Left lung (tissue), 10 donors: ENCODE data around the gene ADPRH. TPM values are rescaled to one million over a fixed set of nuclear protein-coding genes. Genes with fewer than 3 reads are reported as not detected.

Experiments used
- ATAC-seq: fragments of 200-7000 bp; cut with Tn5 transposase; one replicate; pipeline ENCODE4 v1.9.1; 2020; ENCODE audit warnings: moderate library complexity
- DNase-seq, 4 donors: peaks; one replicate each; pipeline ENCODE4 v3.0.0-alpha.2; 2013 to 2020
- H3K27ac ChIP-seq, 2 donors: fragments of 200-600 bp; sonication (generic) in 1 of 2; one replicate each; pipeline versions ENCODE4 v1.5.0 to v1.8.0; 2020 to 2021
- H3K27me3 ChIP-seq, 2 donors: fragments of 200-600 bp; sonication (generic) in 1 of 2; one replicate each; pipeline versions ENCODE4 v1.5.0 to v1.8.0; 2020 to 2021
- H3K36me3 ChIP-seq, 2 donors: fragments of 200-600 bp; sonication (generic) in 1 of 2; one replicate each; pipeline versions ENCODE4 v1.5.0 to v1.8.0; 2020 to 2021
- H3K4me1 ChIP-seq, 2 donors: fragments of 200-600 bp; one replicate each; pipeline ENCODE4 v1.8.0; 2021
- H3K4me3 ChIP-seq, 2 donors: fragments of 200-600 bp; sonication (generic) in 1 of 2; one replicate each; pipeline versions ENCODE4 v1.5.0 to v1.8.0; 2020 to 2021; ENCODE audit warnings: mild to moderate bottlenecking in 1 of 2
- H3K9me3 ChIP-seq, 2 donors: fragments of 200-600 bp; sonication (generic) in 1 of 2; one replicate each; pipeline versions ENCODE4 v1.5.0 to v1.8.0; 2020 to 2021
- CTCF ChIP-seq, 2 donors: fragments of 200-600 bp; sonication (generic) in 1 of 2; IDR thresholded peaks; one replicate each; pipeline versions ENCODE4 v1.5.0 to v1.8.0; 2021; ENCODE audit warnings: antibody characterized with exemption in 2 of 2
- intact Hi-C, 2 donors: fragments of 100-400 bp; cut with DNase I; formaldehyde crosslinking; loops; one replicate each; pipeline versions ENCODE4 v1.11.2 to v1.14.2; 2022
- polyA plus RNA-seq, 6 donors: library from polyadenylated mRNA; unstranded; fragments of 120-200 nt; gene quantifications; one replicate each; pipeline ENCODE4 v1.2.1, GENCODE V29; 2013; ENCODE audit not compliant: insufficient read length in 6 of 6
- total RNA-seq, 2 donors: library from RNA; stranded (reverse); fragmentation: NEBNext Ultra II Directional; extraction: Animal tissue kit (Norgen Biotek cat#: 25700); gene quantifications; one replicate each; pipeline ENCODE4 v1.2.1, GENCODE V29; 2021
- donor health status: DM: no; HTN: yes; CAD: no.
- donor health status: DM: no; HTN: no; CAD: no.

Gene ADPRH
- total and polyA plus RNA-seq, 8 donors: 9.5 to 24.0 (median 12.9) TPM

DNA sequence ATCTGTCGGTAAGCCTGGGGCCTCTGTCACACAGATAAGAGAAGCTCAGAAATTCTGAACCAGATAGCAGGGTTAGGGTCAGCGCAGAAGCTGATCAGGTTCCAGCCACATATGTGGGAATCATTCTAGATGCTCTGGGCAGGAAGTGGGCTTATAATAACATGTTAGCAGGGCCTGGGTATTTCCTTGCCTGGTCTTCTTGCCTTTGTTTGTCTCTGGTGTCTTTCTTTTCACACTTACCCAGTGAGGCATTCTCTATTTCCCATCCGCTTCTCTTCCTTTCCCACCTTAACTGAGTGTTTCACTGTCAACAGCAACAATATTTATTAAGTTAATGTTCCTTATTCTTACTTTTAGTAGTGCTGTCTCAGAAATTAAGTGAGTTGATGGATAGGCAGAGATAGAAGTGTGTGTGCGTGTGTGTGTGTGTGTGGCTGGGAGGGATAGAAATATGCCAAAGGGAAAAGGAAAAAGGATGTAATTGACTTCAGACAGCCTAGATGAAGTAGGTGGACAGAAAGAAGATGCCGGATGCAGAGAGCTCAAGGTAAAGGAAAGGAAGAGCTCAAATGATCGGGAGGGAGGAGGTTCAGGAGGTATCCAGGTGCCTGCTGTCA, 20.4 kb downstream of the ADPRH start:
- intact Hi-C loops: loop anchor here in 1 of 2 donors (10.0 kb wide), 1 partner anchor 75 kb away; the partner anchor contains the start of gene COX17
- peak overlapping the region in 1 of 2 donors; percentile 42 for H3K27ac ChIP-seq
- H3K9me3 ChIP-seq: no peaks in the 10 kb centered on the region
- no peak for TF ChIP-seq CTCF (IDR thresholded peaks at IDR 0.05)
- H3K4me1 ChIP-seq: peaks cover 17 to 33% of the 10 kb centered on the region in 2 donors
- no peaks in the 10 kb centered on the region for H3K36me3 ChIP-seq
- H3K27me3 ChIP-seq: no peaks in the 10 kb centered on the region
- ATAC-seq (no peak), DNase-seq (no peak)
- H3K4me3 ChIP-seq: no peak overlapping the region

DNA sequence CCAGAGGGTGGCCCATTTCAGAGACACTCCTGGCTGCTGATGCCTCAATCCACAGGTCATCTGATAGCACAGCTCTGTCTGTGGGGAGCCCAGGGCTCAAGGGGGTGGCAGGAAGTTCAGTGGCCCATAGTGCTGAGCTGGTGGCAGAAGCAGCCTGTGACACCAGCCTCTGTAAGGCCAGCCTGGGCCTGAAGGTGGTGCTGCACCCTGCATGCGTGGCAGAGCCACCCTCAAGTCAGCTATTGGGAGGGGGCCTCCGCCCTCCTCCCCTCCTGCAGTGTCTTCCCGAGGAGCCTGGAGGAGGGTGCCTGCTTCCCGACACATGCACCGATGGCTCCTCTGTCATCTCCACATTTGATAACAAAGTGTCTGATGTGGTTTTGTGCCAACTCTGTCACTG, 21.4 kb downstream of the ADPRH start:
- Histone ChIP-seq H3K27me3 (no peaks in the 10 kb centered on the region), H3K4me1 (peaks cover 17 to 32% of the 10 kb centered on the region in 2 donors), H3K9me3 (no peaks in the 10 kb centered on the region), H3K36me3 (no peaks in the 10 kb centered on the region), H3K27ac (peak overlapping the region in 1 of 2 donors; percentile 42), H3K4me3 (no peak overlapping the region)
- intact Hi-C loops: no loop called here
- ATAC-seq (peak; percentile 59), DNase-seq (peak in 1 of 4 donors; percentile 70)
- TF ChIP-seq CTCF (IDR thresholded peaks at IDR 0.05): peak; percentile 31 to 35

DNA sequence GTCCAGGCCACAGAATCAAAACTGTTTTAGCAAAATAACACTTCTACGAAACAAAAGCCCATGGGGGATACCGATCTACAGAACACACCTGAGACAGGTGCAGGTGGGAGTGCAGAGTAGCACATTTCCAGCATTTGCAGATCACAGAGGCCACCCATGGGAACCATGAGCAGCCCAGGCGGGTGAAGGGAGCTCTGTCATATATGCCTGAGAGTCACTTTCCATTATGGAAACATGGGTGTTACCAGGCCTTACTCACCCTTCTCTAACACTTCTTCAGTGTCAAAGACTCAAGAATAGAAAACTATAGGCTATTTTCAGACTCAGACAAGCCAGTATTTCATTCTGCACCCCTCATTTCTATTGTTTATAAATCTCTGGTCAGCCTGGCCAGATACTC, 21.9 kb downstream of the ADPRH start:
- no peak overlapping the region for H3K4me3 ChIP-seq
- H3K9me3 ChIP-seq: no peaks in the 10 kb centered on the region
- no peaks in the 10 kb centered on the region for H3K36me3 ChIP-seq
- no peak for TF ChIP-seq CTCF (IDR thresholded peaks at IDR 0.05)
- DNase-seq (no peak), ATAC-seq (no peak)
- peaks cover 17 to 28% of the 10 kb centered on the region in 2 donors for H3K4me1 ChIP-seq
- intact Hi-C loops: no loop called here
- no peaks in the 10 kb centered on the region for H3K27me3 ChIP-seq
- H3K27ac ChIP-seq: peak overlapping the region in 1 of 2 donors; percentile 42

- no peaks in the 10 kb centered on the region for H3K27me3 ChIP-seq
- intact Hi-C loops: no loop called here
- H3K4me1 ChIP-seq: peaks cover 11 to 16% of the 10 kb centered on the region in 2 donors
- H3K4me3 ChIP-seq: no peak overlapping the region
- H3K27ac ChIP-seq: peak overlapping the region; percentile 31 to 36
- no peaks in the 10 kb centered on the region for H3K9me3 ChIP-seq
- ATAC-seq (no peak), DNase-seq (no peak)
- H3K36me3 ChIP-seq: no peaks in the 10 kb centered on the region
- TF ChIP-seq CTCF (IDR thresholded peaks at IDR 0.05): no peak
These were observed 23.4 kb downstream of the ADPRH start for GRCh38 chr3:119602676-119603075.

- no peak overlapping the region for H3K4me3 ChIP-seq
- peaks cover 10 to 11% of the 10 kb centered on the region in 2 donors for H3K4me1 ChIP-seq
- intact Hi-C loops: no loop called here
- no peaks in the 10 kb centered on the region for H3K27me3 ChIP-seq
- TF ChIP-seq CTCF (IDR thresholded peaks at IDR 0.05): no peak
- ATAC-seq (no peak), DNase-seq (no peak)
- H3K27ac ChIP-seq: no peak overlapping the region
- H3K36me3 ChIP-seq: no peaks in the 10 kb centered on the region
- H3K9me3 ChIP-seq: no peaks in the 10 kb centered on the region
These were observed 25.6 kb downstream of the ADPRH start for GRCh38 chr3:119604878-119605277.
